Activated gamma-delta T cell treated with anti-CD3 and anti-CD28 coated beads, Interleukin-2, amount 50 U/mL, for 16 hours (primary cell): ENCODE data around the gene SLC66A1.

Experiments
- DNase-seq: peaks from one replicate; pipeline ENCODE4 v3.0.0-alpha.2; 2020; ENCODE audit warnings: low read depth

SLC66A1 gene

DNA sequence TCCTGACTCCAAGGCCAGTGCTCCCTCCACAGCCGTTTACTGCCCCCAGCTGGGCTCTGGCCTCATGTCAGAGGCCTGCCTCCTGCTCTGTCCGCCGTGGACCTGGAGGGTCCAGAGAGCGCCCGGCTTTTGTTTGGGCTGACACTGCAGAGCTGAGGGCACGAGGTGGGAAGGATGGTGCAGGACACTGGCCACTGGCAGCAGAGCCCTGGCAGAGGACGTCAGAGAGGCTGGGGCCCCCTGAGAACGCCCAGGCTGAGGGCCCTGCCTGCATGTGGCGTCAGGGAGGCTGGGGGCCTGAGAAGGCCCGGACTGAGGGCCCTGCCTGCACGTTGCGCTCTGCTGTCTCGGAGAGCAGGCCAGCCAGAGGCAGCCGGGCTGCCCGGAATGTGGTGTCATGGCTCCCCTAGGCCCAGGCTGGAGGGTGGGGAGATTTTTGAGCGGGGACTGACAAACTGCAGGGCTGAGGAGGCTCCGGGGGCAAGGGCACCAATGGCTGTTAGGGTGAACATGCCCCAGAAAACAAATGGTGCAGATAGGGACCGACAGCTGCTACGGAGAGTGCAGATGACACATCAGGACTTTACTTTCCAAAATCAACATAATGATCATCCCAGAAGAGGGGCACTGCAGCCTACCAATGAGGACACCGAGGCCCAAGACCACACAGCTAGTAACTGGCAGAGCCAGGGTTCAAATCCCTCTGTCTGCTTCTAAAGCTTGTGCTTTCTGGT lies 31.7 kb downstream of the SLC66A1 start:
- DNase-seq = no peak

DNA sequence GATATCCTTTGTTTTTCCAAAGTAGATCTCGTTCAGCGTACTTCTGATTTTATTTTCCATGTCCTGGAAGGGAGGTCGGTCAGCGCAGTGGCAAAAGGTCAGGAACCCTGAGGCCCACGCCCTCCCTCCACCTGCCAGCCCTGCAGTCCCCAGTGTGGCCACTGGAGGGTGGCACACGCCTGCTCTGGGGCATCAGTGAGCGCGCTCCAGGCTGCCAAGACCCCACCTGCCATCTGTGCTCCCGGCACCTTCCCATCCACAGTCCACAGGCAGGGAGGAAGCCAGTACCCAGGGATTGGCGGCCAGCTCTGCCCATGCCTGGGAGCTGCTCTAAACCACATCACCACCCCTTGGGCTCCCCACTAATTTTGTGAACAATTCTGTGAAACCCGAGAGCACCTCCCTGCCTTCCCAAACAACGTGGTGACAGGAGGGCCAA lies 32.3 kb downstream of the SLC66A1 start:
- no peak for DNase-seq

DNA sequence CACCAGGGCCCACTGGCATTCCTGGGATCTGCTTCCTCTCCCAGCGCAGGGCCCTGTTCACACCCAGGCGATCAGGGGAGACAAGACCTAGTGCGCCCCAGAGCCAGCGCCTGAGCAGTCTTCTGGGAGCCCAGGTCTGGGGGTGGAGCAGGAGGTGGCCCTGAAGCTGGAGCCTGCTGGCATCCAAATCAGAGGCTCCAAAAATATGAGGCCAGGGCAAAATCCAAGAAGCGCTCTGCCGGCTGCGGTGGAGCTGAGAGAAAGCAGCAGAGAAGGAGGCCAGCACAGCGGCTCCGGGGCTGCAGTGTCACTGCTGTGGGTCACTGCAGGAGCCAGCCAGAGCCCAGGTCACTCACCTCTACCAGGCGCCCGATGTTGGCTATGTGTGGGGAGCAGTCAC lies 32.7 kb downstream of the SLC66A1 start:
- no peak for DNase-seq

DNA sequence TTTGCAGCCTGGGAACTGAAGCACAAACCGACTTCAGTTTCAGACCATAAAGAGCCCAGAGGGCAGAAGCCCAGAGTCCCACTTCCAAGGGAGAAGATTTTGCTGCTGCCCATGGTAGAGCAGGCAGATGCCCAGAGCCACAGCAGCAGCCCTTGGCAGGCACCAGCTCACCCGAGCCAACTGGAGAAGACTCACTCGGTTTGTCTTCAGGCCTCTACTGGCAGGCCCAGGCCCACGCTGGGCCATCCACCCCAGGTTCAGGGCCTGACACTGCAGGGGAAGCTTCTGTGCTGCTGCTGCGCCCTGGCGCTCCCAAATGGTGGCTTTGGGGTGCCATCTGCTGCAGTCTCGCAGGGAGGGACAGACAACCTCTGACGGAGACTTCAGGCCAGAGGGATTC lies 33.3 kb downstream of the SLC66A1 start:
- no peak for DNase-seq

DNA sequence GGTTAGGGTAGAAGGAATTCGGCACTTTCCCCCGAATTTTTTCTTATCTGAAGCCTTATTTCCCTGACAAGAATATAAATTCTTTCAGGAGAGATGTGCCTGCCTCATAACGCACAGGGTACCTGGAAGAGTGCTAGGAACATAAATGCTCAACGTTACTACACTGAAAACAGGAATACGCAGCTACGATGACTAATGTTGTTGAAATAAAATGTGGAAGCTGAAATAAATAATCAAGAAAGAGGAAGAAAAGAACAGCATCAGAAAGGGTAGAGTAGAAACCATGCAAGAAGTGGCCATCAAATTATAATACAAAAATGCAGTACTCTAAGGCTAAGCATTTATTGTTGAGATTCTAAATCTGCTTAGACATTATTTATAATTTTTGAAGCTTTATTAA lies 33.9 kb downstream of the SLC66A1 start:
- DNase-seq = no peak

DNA sequence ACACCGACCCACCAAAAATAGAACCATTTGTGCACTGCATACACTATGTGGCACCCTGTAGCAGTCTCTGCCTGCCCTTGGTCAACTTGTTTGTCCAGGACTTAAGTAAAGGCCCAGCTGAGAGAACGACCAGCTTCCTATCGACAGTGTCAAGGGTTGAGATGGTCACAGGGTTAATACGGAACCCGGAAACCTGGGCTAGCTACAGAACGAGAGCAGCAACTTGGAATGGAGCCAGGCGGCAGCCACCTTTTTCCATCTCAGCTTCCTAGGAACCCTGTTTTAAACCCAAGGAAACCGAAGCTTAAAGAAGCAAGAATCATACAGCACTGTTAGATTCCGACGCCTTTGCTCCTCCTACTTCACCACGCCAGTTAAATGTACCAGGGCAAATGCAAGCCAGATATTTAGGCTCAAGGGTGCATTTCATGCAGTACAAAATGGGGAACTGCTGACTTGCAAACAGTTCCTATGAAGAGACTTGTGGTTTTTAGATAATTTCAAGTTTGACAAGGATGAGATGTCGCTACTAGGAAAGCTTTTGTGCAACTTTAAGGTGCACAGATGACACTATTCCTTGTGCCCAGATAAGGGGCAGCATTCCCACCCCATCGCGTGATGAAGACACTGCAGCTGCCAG lies 35.5 kb downstream of the SLC66A1 start:
- no peak for DNase-seq

DNA sequence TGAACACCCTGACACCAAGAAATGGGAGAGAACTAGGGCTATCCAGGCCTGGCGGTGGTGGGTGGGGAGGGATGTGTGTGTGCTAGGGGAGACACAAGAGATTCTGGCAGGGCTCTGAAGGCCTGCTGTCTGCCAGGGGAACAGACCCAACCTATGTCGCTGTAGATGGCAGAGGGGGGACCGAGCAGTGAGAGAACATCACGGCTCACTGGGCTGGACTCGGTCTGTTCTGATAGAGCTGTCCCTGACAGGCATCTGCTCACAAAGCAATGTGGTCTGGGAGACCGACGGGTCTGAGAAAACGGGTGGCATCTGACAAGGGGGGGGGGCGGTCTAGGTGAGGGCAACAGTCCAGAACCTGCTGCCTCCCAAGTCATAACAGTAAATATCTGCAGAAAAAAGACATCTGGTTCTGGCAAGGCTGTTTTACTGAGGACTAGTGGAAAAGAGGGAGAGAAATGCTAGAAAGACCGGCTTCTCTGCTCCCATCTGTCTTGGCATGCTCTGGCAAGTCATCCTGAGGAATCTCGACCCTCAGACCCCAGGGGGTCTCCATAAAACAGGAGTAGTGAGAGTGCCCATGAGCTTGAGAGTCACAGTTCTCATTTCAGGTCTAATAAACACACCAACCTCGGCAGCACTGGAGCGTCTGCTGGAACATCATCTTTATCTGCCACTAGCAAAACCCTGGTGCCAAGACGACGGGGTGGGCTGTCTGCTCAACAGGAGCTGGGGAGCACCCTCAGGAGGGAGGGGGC lies 36.5 kb downstream of the SLC66A1 start:
- DNase-seq = no peak

DNA sequence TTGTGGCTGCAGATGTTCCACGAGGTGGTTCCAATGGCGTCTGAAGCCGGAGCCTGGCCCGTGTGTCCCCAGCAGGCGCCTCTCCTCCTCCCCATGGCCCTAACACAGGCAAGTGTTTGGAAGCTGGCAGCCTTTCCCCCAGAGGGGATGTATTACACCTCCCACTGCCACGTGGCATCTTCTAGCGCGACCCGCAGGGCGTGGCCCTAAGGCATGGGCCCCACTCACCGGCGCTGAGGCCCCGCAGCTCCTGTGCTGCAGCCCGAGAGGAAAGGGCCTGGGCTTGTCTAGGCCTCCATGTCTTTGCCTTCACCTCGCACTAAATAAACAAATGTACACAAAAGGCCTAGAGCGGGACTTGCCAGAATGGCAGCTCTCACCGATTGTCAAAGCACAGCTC lies 37.9 kb downstream of the SLC66A1 start:
- no peak for DNase-seq

DNA sequence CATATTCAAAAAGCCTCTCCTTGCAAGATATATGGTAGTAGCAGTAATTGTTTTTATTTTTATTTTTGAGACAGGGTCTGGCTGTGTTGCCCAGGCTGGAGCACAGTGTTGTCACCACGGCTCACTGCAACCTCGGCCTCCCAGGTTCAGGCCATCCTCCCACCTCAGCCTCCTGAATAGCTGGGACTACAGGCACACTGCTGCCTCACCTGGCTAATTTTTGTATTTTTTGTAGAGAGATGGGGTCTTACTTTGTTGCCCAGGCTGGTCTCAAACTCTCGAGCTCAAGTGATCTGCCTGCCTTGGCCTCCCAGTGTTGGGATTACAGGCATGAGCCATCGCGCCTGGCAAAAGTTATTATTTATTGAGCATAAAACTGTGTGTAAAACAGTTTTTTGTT lies 38.4 kb downstream of the SLC66A1 start:
- no peak for DNase-seq

DNA sequence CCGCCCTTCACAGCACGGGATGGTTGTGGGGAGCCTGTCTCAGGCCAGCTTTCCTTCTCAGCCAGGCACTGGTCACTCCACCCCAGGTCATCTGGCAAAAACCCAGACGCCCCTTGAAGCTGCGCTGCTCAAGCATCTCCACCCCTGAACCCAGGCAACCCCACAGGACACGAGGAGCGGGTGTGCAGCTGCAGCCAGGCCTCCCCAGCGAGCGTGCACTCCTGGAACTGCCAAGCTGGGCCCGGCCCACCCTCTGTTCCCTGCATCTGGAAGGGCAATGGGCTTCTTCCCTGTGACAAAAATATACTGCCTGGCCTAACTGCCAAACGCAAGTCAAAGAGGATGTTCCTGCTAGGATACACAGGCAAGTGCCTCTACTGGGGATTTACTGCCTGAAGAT lies 39.7 kb downstream of the SLC66A1 start:
- DNase-seq = no peak

DNA sequence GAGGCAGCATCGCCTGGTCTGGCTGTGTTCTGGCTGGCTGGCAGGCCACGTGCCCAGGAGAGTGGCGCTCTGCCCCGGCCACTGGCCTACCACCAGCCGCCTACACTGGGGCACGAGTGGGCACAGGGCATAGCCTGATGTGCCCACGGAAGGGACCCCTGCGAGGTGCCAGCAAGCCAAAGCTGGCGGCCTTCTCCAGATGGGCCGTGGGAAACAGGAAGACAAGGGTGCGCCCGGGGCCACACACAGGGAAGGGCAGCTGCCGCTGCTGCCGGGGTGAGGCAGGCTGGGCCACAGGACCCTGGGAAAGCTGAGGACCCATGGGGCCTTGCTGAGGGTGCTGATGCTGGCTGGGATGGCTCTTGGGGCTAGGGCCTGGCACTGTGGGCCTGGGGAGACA lies 40.7 kb downstream of the SLC66A1 start:
- no peak for DNase-seq

DNA sequence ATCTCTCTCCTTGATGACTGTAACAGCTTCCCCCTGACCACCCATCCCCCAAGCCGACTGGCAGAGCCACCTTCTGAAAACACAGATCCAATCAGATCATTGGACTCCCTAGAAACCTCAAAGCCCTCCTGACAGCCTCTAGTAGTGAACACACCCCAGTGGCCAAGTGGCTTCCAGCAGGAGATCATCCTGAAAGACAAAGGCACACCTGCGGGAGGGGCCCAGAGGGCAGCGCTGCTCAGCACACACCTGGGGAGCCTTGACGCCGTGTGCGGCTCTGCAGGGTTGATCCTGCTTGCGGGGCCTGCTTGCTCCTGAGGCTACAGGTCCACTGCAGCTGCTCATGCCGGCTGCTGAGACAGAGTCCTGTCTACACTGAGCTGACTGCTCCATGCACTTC lies 41.5 kb downstream of the SLC66A1 start:
- DNase-seq = no peak

DNA sequence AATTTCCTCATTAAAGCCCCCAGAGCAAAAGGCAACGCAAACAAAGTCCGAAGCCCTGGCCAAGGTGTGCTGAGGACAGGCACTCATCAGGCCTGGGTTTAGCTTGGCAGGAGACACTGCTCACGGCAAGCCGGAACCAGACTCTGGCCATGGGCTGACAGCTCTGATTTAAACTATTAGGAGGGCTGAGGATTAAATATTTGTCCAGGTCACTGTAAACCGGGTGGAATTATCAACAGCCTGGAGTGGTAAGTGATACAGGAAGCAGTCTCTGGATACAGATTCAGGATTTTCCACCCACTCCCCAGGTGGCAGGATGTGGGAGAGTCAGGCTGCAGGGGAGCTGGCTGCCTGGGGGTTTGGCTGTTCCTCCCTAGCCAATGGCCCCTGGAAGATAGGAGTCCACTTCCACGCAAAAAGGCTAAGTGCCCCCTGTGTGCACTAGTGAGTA lies 42.4 kb downstream of the SLC66A1 start:
- DNase-seq = no peak

DNA sequence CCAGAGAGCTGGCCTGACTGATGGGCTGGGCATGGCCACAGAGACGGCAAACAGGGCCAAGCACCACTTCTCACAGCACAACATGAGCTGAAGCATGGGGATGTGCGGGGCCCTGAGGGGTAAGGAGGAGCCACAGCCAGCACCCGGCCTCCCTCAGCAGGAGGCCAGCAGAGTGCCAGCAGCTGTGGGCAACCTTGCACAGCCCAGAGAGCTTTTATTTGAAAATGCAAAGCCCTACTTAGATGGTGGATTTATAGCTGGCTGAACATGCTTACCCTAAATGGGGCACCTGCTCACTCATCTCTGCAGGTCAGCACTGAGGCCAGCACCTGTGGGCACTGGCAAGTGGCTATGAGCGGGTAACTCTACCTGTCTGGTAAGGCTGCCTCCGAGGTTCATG lies 44.1 kb downstream of the SLC66A1 start:
- no peak for DNase-seq

DNA sequence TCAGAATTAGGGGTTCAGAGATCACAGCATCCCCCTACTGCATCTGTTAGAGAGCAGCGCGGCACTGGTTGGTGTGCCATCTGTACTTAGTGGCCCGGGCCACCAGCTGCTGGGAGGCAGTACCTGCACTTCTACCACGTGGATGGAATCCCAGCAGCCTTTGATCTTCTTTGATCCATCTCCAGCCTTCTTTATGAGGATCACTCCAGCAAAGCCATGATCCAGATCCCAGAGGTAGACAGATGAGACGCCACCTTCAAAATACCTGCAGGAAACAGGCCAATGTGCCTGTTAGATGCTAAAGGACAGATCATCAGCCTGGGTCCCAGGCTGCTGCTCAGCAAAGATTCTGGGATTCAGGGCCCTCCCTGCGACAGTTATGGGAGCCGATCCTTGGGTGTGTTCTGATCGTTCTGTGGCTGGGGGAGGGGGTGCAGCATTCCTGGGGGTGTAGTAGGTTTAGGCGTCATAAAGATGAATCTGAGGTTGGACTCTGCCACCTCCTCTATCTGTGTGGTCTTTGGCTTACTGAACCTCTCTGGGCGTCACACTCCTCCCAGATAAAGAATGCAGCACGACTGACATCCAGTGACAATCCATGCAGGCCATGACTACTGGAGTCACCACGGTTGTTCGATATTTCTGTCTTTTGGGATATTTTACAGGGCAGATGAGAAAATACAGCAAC lies 45.3 kb downstream of the SLC66A1 start:
- DNase-seq = no peak

DNA sequence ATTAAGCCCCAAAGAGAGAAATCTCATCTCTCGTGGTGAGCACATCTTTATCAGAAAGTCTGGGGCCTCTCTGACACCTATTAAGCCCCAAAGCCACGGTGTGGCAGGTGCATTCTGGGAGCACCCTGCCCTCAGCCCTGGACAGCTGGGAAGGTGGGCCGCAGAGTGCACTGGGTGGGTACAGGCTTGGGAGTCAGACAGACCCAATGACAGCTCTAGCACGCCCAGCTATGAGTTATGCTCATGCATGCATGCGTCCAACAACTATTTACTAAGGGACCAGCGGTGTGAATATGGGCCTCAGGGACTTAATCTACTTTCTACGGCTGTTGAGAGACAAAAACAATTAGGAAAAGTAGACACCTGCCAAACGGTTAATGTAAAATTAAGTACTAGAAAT lies 46.6 kb downstream of the SLC66A1 start:
- DNase-seq = no peak

DNA sequence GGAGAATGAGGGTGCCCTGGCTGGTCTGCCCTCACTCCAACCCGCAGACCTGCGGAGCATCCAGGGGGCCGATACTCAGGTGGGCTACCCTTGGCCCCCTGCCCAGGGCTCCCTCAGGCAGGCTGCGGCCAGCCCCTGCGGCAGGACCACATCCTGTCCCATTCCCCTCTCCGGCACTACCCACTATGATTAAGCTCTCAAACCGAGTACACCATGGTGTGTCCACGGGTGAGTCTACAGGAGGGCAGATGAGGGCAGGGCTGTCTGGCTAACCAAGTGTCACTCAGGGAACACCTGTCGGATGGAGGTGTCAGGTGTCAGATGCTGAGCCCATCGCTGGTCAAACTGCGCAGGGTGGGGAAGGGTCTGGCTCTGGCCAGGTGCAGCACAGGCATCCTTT lies 47.2 kb downstream of the SLC66A1 start:
- DNase-seq = no peak

DNA sequence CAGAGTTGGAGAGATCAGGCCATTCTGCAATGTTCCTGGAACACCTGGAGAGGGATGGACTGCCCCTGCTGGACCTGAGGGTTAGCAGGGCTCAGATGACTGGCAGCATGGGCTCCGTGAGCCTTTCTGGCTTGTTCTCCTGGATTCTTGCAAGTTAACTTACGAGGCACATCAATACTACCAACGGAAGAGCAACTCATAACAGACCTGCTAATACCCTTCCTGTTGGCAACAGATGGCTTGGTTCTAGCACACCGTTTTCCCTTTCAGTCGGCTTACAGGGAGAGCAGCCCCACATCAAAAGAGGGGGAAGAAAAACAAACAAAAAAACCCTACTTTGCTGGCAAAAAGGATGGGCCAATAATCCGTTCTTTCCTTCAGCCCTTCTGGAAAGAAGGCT lies 47.9 kb downstream of the SLC66A1 start:
- DNase-seq = no peak

DNA sequence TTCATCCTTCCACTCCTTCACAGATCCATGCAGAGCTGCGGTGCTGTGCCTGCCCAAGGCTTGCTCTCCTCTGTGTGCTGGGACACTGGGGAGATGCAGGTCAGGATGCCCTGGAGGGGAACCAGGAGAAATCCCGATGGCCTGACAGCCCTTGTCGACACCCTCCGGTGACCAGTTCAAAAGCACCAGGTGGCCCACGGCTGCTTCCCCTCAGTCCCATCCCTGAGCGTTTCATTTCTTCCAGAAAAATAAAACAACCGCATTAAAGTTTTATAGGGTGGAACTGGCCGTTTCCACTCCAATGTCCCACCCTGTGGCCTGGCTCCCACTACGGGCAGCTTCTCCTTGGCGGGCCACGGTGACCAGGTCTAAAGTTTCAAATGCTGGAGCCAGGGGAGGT lies 48.3 kb downstream of the SLC66A1 start:
- no peak for DNase-seq

DNA sequence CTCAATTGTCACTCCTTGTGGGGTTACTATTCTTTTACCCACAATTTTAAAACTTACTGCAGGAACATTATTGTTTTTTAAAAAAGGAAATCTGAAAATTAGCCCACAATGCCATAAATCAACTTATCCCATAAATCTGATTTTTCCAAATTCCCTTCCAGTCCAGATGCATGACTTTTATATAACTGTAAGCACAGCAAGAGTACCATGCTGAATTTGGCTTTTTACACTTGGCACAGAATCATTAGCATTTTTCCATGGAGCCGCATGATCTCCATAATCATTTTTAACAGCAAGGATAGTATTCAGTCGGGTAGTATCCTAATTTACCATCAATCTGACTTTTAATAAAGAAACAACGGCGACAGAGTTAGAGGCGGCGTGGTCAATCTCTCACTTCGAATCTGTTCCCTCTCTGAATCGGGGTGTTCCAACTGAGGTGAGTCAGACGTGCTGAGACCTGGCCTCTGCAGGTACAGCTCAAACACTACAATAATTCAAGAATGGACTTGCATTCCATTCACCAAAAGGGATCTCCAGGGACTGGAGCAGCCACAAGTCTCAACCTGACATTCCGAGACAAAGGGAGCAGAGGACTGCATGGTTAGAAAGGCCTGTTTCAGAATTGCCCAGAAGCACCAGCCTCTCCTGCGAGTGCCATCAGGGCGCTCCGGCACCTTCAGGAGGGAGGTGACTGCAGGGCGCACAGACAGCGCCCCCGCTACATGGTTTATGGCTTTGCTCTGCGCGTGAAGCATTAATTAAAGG lies 48.9 kb downstream of the SLC66A1 start:
- no peak for DNase-seq

DNA sequence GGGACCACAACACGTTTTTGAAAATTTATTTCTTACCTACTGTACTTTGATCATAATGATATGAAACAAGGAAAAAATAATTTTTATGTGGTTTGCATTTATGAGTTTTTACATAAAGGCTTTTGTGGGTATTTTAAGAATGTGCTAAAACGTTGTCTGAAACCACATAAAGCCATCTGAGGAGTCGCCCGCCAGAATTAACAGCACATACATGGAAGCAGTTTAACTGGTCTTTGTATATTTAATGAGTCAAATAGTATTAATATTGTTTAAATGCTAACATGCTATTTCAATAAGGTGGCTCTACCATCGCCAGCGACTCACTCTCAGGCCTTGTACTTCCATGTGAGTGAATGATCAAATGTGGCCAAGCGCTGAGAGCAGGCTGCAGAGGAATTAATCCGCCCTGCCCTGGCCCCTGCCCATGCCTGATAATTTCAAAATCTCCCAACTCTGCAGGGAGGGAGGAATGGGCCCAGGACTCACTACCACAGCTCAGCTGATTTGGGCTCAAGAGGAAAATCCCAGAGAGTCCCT lies 49.6 kb downstream of the SLC66A1 start:
- no peak for DNase-seq
